HepG2 (cell line): Measurements from ENCODE around the gene KIF1B. TPM values are rescaled to one million over a fixed set of nuclear protein-coding genes. Genes with fewer than 3 reads are reported as not detected.
A peak's percentile ranks its signal among the peaks of the same experiment; 100 is the strongest.

ENCODE experiments used
- ATAC-seq: fragments of 200-7000 bp; cut with Tn5 transposase; 3 replicates; pipeline ENCODE4 v1.9.1; 2020; ENCODE audit warnings: mild to moderate bottlenecking, moderate library complexity
- BruUV-seq: library from RNA; stranded (reverse); fragments of 400-500 nt; replicated peaks from 2 replicates; lab custom pipeline; 2021; lab: Mats Ljungman, UMichigan
- CTCF ChIA-PET: fragments of 300-600 bp; formaldehyde crosslinking; extraction: SDS; loops from one replicate; lab custom pipeline; 2021; ENCODE audit warnings: low total read pairs, inconsistent platforms, low intra/inter-chr PET ratio; lab: Yijun Ruan, JAX
- POLR2A ChIA-PET: fragments of 350-600 bp; sonication (Branson Sonifier 250); formaldehyde crosslinking; loops from one replicate; lab custom pipeline; 2020; ENCODE audit warnings: antibody characterized with exemption, inconsistent platforms; lab: Yijun Ruan, JAX
- DNase-seq: peaks from one replicate; pipeline ENCODE4 v3.0.0-alpha.2; 2015; ENCODE audit warnings: low spot score
- FAIRE-seq: peaks from 3 replicates; lab custom pipeline; 2011; peaks lifted over from hg19 to GRCh38; lab: Jason Lieb, UNC
- H2AFZ ChIP-seq: one replicate; pipeline ENCODE4 v1.6.1; 2011; ENCODE audit warnings: low read length, inconsistent platforms
- H3K27ac ChIP-seq: fragments of 300-600 bp; 3 replicates; pipeline ENCODE4 v1.8.0; 2011; ENCODE audit warnings: mixed run types, mild to moderate bottlenecking, mixed read lengths, low read length, inconsistent platforms; ENCODE audit not compliant: insufficient read depth; ENCODE audit errors: extremely low read length
- H3K27me3 ChIP-seq, 2 experiments: fragments of 200-600 bp in 1 of 2; 2 replicates in 1 of 2; 3 replicates in 1 of 2; pipeline versions ENCODE4 v1.6.0 to v1.8.0; 2011; ENCODE audit warnings: low read length in 2 of 2, mild to moderate bottlenecking in 2 of 2, moderate library complexity in 2 of 2, inconsistent platforms in 1 of 2; ENCODE audit not compliant: insufficient read depth in 2 of 2, control insufficient read depth in 1 of 2
- H3K36me3 ChIP-seq, 2 experiments: fragments of 200-600 bp in 1 of 2; replicated peaks in 1 of 2; 2 replicates in 1 of 2; 3 replicates in 1 of 2; pipeline versions ENCODE4 v1.5.1 to v1.8.0; 2011; ENCODE audit warnings: low read length in 2 of 2, inconsistent platforms in 1 of 2; ENCODE audit not compliant: insufficient read depth in 2 of 2, control insufficient read depth in 1 of 2
- H3K4me1 ChIP-seq: 2 replicates; pipeline ENCODE4 v1.5.1; 2012; ENCODE audit warnings: low read length, inconsistent platforms; ENCODE audit not compliant: insufficient read depth
- H3K4me2 ChIP-seq: 2 replicates; pipeline ENCODE4 v1.6.0; 2011; ENCODE audit warnings: low read depth, low read length, inconsistent platforms
- H3K4me3 ChIP-seq, 3 experiments: fragments of 200-600 bp in 1 of 3; sonication (generic), shearing (Covaris generic) in 1 of 3; replicated peaks in 1 of 3; 2 replicates each; pipeline ENCODE4 v1.5.1; 2011 to 2016; ENCODE audit warnings: low read length in 3 of 3, inconsistent platforms in 2 of 3, low read depth in 2 of 3, mild to moderate bottlenecking in 2 of 3, control low read depth in 1 of 3, mixed read lengths in 1 of 3; ENCODE audit not compliant: insufficient read depth in 1 of 3
- H3K79me2 ChIP-seq: one replicate; pipeline ENCODE4 v1.6.1; 2011; ENCODE audit warnings: low read length, inconsistent platforms; ENCODE audit not compliant: insufficient read depth
- H3K9ac ChIP-seq: 2 replicates; pipeline ENCODE4 v1.6.0; 2011; ENCODE audit warnings: mild to moderate bottlenecking, low read depth, low read length, inconsistent platforms; ENCODE audit not compliant: insufficient read depth
- H3K9me3 ChIP-seq: 2 replicates; pipeline ENCODE4 v1.5.1; 2012; ENCODE audit warnings: mild to moderate bottlenecking, low read length
- H4K20me1 ChIP-seq: 2 replicates; pipeline ENCODE4 v1.6.0; 2011; ENCODE audit warnings: inconsistent platforms, mild to moderate bottlenecking, low read length, moderate library complexity; ENCODE audit not compliant: insufficient read depth
- ATF7 ChIP-seq, 2 experiments: fragments of 450-650 bp in 1 of 2; sonication (generic) in 1 of 2; formaldehyde crosslinking in 1 of 2; IDR thresholded peaks; 2 replicates each; pipeline versions ENCODE4 v1.4.0 to v1.6.1; 2016 to 2020; ENCODE audit warnings: antibody characterized with exemption in 1 of 2, mild to moderate bottlenecking in 1 of 2, missing genetic modification reagents in 1 of 2
- ATF7-NPFF ChIP-seq: sonication (generic); formaldehyde crosslinking; IDR thresholded peaks from 2 replicates; pipeline ENCODE4 v1.8.1; 2023; ENCODE audit warnings: mild to moderate bottlenecking, low read depth, missing genetic modification reagents, moderate library complexity
- HNF4A ChIP-seq: sonication (generic); formaldehyde crosslinking; IDR thresholded peaks from 2 replicates; pipeline ENCODE4 v1.4.0; 2020; ENCODE audit warnings: missing genetic modification reagents
- MED1 ChIP-seq: sonication (generic); formaldehyde crosslinking; IDR thresholded peaks from 2 replicates; pipeline ENCODE4 v1.4.0; 2020; ENCODE audit warnings: missing genetic modification reagents
- MEF2D ChIP-seq: sonication (generic); formaldehyde crosslinking; IDR thresholded peaks from 2 replicates; pipeline ENCODE4 v1.5.1; 2020; ENCODE audit warnings: mild to moderate bottlenecking, missing genetic modification reagents
- SP5 ChIP-seq: IDR thresholded peaks from 2 replicates; pipeline ENCODE4 v1.6.1; 2016; ENCODE audit warnings: low read depth, borderline replicate concordance
- ZFP90 ChIP-seq: sonication (generic); formaldehyde crosslinking; IDR thresholded peaks from 2 replicates; pipeline ENCODE4 v1.8.0; 2022; ENCODE audit warnings: missing genetic modification reagents, mild to moderate bottlenecking, inconsistent platforms, borderline replicate concordance
- ZIK1 ChIP-seq: sonication (generic); formaldehyde crosslinking; IDR thresholded peaks from 2 replicates; pipeline ENCODE4 v1.5.0; 2020; ENCODE audit warnings: mild to moderate bottlenecking, low read depth, missing genetic modification reagents, borderline replicate concordance
- ZMYM3 ChIP-seq: sonication (generic); formaldehyde crosslinking; IDR thresholded peaks from 2 replicates; pipeline ENCODE4 v1.5.1; 2020; ENCODE audit warnings: mild to moderate bottlenecking, missing genetic modification reagents
- ZNF253 ChIP-seq: sonication (generic); formaldehyde crosslinking; IDR thresholded peaks from 2 replicates; pipeline ENCODE4 v1.8.0; 2022; ENCODE audit warnings: mild to moderate bottlenecking, missing genetic modification reagents, borderline replicate concordance
- ZNF317 ChIP-seq: sonication (generic); formaldehyde crosslinking; IDR thresholded peaks from 2 replicates; pipeline ENCODE4 v1.5.0; 2020; ENCODE audit warnings: mild to moderate bottlenecking, missing genetic modification reagents
- ZNF543 ChIP-seq: sonication (generic); formaldehyde crosslinking; IDR thresholded peaks from 2 replicates; pipeline ENCODE4 v1.4.0; 2020; ENCODE audit warnings: mild to moderate bottlenecking, missing genetic modification reagents
- ZNF781 ChIP-seq: sonication (generic); formaldehyde crosslinking; IDR thresholded peaks from 2 replicates; pipeline ENCODE4 v1.5.1; 2020; ENCODE audit warnings: borderline replicate concordance, mild to moderate bottlenecking, missing genetic modification reagents; ENCODE audit errors: not compliant biosample characterization
- ZNF839 ChIP-seq: sonication (generic); formaldehyde crosslinking; IDR thresholded peaks from 2 replicates; pipeline ENCODE4 v1.4.0; 2020; ENCODE audit warnings: missing genetic modification reagents, mild to moderate bottlenecking, borderline replicate concordance
- WGBS: methylation state at CpG from one replicate; pipeline ENCODE4 v1.1.6; 2017; ENCODE audit warnings: low lambda C conversion rate; 5-methylcytosine and 5-hydroxymethylcytosine counted together
- in situ Hi-C: cut with HindIII; loops from 2 replicates; pipeline ENCODE4 v1.10.0; 2017; ENCODE audit warnings: low pct_unique_long_range_greater_than_20kb; ENCODE audit not compliant: extremely low pct_ligation_motif_present
- intact Hi-C: fragments of 100-400 bp; cut with micrococcal nuclease; formaldehyde crosslinking; loops from one replicate; pipeline ENCODE4 v1.10.0; 2022; ENCODE audit not compliant: unreplicated experiment
- polyA plus RNA-seq, 8 experiments: library from polyadenylated mRNA; depleted of rRNA in 3 of 8; stranded (reverse) in 7 of 8; unstranded in 1 of 8; fragments of >200 nt; fragmentation: Illumina TruSeq in 4 of 8; extraction: Trizol in 4 of 8; gene quantifications; 2 replicates each; pipeline versions ENCODE4 v1.2.1 to v1.2.3, GENCODE V29; 2011 to 2016; ENCODE audit warnings: low read depth in 4 of 8, missing spikeins in 1 of 8, mixed read lengths in 1 of 8; ENCODE audit not compliant: insufficient read depth in 1 of 8
- total RNA-seq, 5 experiments: library from RNA; depleted of rRNA; stranded (reverse); fragments of >200 nt; fragmentation: Illumina TruSeq; extraction: Trizol; gene quantifications; 2 replicates each; pipeline ENCODE4 v1.2.3, GENCODE V29; 2016; ENCODE audit warnings: low read depth in 1 of 5
- TF ChIP-seq, protein P1 (sequence below): sonication (generic); formaldehyde crosslinking; conservative IDR thresholded peaks from 2 replicates; pipeline ENCODE4 v1.5.0; 2020; ENCODE audit warnings: missing genetic modification reagents
- TF ChIP-seq, protein P2 (sequence below): sonication (generic); formaldehyde crosslinking; IDR thresholded peaks from 2 replicates; pipeline ENCODE4 v1.9.0; 2021; ENCODE audit warnings: missing genetic modification reagents, borderline replicate concordance
- TF ChIP-seq, protein P3 (sequence below): sonication (generic); formaldehyde crosslinking; IDR thresholded peaks from 2 replicates; pipeline ENCODE4 v1.5.0; 2020; ENCODE audit warnings: mild to moderate bottlenecking, missing genetic modification reagents

The KIF1B gene
- total and polyA plus RNA-seq, 2 of the 13 experiments (the other 11 are each of a cell fraction or from before 2014, with no cell fraction given), result 26.7 to 32.5 TPM

DNA sequence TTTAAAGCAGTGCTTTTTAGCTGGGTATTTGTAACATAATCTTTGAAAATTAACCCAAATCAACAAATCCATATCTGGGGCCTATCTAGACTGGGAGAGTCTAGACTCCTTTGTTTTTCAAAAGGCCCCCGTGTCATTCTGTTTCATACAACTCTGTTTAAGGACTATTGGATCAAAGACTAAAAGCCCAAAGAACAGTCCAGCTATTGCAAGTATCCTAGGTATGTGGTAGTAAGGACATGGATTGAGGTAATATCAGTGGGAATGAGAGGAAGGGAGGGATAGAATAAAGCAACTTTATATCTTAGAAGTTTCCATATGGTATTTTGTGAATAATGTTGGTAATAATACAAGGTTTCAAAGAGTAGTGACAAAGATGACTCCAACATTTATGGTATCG lies 18.2 kb downstream of the KIF1B start (continued):
- TF ChIP-seq, protein P1, sequence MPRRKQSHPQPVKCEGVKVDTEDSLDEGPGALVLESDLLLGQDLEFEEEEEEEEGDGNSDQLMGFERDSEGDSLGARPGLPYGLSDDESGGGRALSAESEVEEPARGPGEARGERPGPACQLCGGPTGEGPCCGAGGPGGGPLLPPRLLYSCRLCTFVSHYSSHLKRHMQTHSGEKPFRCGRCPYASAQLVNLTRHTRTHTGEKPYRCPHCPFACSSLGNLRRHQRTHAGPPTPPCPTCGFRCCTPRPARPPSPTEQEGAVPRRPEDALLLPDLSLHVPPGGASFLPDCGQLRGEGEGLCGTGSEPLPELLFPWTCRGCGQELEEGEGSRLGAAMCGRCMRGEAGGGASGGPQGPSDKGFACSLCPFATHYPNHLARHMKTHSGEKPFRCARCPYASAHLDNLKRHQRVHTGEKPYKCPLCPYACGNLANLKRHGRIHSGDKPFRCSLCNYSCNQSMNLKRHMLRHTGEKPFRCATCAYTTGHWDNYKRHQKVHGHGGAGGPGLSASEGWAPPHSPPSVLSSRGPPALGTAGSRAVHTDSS (CRISPR knock-in tag), result no peak

DNA sequence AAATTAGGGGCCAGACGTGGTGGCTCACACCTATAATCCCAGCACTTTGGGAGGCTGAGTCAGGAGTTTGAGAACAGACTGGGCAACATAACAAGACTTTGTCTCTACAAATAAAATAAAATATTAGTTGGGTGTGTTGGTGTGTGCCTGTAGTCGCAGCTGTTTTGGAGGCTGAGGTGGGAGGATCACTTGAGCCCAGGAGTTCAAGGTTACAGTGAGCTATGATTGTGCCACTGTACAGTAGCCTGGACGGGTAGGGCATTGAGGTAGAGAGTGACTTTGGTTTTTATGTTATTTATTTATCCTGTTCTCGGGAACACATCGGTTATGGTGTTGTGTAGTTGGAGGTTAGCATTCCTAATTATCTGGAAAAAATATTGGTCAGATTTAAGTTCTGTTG lies 19.5 kb downstream of the KIF1B start:
- Histone ChIP-seq H3K9ac (no peak overlapping the region), H3K27me3 (no peaks in the 10 kb centered on the region), H3K36me3 (no peaks in the 10 kb centered on the region; a peak in 2 of 5 replicates), H3K4me3 (no peak overlapping the region), H3K27ac (no peak overlapping the region), H3K4me1 (peaks cover 43% of the 10 kb centered on the region), H3K4me2 (no peak overlapping the region), H3K9me3 (no peaks in the 10 kb centered on the region), H3K79me2 (peaks cover 67% of the 10 kb centered on the region), H2AFZ (no peak overlapping the region), H4K20me1 (peaks cover 27% of the 10 kb centered on the region)
- ChIA-PET CTCF (no interaction called here), POLR2A (no interaction called here)
- in situ Hi-C loops, result no loop called here
- no peak for ATAC-seq
- FAIRE-seq, result no peak
- 77% methylated on average over 5 of the region's 5 CpGs for WGBS
- DNase-seq, result no peak
- no TSS peak for BruUV-seq
- intact Hi-C loops, result loop anchor here (2.0 kb wide), 1 partner anchor 19 kb away; the partner anchor contains the start of gene KIF1B
- TF ChIP-seq ZNF253 (CRISPR knock-in tag) (no peak), SP5 (CRISPR knock-in tag) (0 out of 2 replicates have a peak, but pooled peaks have one; percentile 15), HNF4A (CRISPR knock-in tag) (peak; percentile 33; the same call in 1 of the 2 replicates), ZIK1 (CRISPR knock-in tag) (no peak), ZNF317 (no peak), ZNF781 (CRISPR knock-in tag) (no peak), MED1 (CRISPR knock-in tag) (0 out of 2 replicates have a peak, but pooled peaks have one; percentile 12), MEF2D (no peak), ZFP90 (CRISPR knock-in tag) (peak; percentile 90), ATF7 (IDR thresholded peaks at IDR 0.05) (no peak), ATF7 (CRISPR knock-in tag; IDR thresholded peaks at IDR 0.05) (no peak), ATF7-NPFF (CRISPR knock-in tag) (no peak), ZMYM3 (CRISPR knock-in tag) (no peak), ZNF543 (CRISPR knock-in tag) (no peak), ZNF839 (CRISPR knock-in tag) (no peak)
- TF ChIP-seq, protein P2, sequence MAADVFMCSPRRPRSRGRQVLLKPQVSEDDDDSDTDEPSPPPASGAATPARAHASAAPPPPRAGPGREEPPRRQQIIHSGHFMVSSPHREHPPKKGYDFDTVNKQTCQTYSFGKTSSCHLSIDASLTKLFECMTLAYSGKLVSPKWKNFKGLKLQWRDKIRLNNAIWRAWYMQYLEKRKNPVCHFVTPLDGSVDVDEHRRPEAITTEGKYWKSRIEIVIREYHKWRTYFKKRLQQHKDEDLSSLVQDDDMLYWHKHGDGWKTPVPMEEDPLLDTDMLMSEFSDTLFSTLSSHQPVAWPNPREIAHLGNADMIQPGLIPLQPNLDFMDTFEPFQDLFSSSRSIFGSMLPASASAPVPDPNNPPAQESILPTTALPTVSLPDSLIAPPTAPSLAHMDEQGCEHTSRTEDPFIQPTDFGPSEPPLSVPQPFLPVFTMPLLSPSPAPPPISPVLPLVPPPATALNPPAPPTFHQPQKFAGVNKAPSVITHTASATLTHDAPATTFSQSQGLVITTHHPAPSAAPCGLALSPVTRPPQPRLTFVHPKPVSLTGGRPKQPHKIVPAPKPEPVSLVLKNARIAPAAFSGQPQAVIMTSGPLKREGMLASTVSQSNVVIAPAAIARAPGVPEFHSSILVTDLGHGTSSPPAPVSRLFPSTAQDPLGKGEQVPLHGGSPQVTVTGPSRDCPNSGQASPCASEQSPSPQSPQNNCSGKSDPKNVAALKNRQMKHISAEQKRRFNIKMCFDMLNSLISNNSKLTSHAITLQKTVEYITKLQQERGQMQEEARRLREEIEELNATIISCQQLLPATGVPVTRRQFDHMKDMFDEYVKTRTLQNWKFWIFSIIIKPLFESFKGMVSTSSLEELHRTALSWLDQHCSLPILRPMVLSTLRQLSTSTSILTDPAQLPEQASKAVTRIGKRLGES (CRISPR knock-in tag), result no peak
- TF ChIP-seq, protein P3, sequence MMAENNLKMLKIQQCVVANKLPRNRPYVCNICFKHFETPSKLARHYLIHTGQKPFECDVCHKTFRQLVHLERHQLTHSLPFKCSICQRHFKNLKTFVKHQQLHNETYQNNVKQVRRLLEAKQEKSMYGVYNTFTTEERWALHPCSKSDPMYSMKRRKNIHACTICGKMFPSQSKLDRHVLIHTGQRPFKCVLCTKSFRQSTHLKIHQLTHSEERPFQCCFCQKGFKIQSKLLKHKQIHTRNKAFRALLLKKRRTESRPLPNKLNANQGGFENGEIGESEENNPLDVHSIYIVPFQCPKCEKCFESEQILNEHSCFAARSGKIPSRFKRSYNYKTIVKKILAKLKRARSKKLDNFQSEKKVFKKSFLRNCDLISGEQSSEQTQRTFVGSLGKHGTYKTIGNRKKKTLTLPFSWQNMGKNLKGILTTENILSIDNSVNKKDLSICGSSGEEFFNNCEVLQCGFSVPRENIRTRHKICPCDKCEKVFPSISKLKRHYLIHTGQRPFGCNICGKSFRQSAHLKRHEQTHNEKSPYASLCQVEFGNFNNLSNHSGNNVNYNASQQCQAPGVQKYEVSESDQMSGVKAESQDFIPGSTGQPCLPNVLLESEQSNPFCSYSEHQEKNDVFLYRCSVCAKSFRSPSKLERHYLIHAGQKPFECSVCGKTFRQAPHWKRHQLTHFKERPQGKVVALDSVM (CRISPR knock-in tag), result peak; percentile 94
